Measurements from ENCODE around the gene ZDHHC8.

DNA sequence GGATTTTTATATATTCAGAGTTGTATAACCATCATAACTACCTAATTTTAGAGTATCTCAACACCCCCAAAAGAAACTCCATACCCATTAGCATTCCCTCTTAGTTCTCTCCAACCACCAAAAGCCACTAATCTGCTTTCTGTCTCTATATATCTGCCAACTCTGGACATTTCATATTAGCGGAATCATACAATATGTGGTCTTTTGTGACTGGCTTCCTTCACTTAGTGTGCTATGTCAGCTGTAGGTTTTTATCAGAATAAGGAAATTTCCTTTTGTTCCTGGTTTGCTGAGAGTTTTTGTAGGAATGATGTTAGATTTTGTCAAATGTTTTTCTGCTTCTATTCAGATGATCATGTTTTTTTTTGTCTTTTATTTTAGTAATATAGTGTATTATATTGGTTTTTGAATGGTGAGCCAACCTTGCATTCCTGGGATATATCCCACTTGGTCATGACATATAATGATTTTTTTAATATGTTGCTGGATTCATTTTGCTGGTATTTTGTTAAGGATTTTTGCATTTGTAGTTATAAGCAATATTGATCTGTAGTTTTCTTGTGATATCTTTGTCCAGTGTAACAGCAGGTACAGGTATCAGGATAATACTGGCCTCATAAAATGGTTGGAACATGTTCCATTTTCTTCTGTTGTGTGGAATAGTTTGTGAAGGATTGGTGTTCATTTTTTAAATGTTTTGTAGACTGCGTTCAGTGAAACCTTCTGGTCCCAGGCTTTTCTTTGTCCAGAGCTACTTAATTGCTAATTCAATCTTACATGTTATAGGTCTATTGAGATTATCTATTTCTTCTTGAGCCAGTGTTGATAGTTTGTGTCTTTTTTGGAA is 34.8 kb upstream of the ZDHHC8 start:
- TF ChIP-seq, protein P1, sequence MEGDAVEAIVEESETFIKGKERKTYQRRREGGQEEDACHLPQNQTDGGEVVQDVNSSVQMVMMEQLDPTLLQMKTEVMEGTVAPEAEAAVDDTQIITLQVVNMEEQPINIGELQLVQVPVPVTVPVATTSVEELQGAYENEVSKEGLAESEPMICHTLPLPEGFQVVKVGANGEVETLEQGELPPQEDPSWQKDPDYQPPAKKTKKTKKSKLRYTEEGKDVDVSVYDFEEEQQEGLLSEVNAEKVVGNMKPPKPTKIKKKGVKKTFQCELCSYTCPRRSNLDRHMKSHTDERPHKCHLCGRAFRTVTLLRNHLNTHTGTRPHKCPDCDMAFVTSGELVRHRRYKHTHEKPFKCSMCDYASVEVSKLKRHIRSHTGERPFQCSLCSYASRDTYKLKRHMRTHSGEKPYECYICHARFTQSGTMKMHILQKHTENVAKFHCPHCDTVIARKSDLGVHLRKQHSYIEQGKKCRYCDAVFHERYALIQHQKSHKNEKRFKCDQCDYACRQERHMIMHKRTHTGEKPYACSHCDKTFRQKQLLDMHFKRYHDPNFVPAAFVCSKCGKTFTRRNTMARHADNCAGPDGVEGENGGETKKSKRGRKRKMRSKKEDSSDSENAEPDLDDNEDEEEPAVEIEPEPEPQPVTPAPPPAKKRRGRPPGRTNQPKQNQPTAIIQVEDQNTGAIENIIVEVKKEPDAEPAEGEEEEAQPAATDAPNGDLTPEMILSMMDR (IDR thresholded peaks at IDR 0.05) = no peak
- no peak for TF ChIP-seq POLR2A (IDR thresholded peaks at IDR 0.05)
